ENCODE measurements around the gene EIF6. TPM values are rescaled to one million over a fixed set of nuclear protein-coding genes. Genes with fewer than 3 reads are reported as not detected.

The EIF6 gene
- total and polyA plus RNA-seq, 7 donors, result 61.9 to 289 (median 71.3) TPM

GRCh38 chr20:35251613-35251940 is 33.0 kb downstream of the EIF6 start:
- no peak for TF ChIP-seq POLR2A (IDR thresholded peaks at IDR 0.05)
- no peak for TF ChIP-seq CTCF (IDR thresholded peaks at IDR 0.05)
- no peak for TF ChIP-seq POLR2AphosphoS5 (IDR thresholded peaks at IDR 0.05)
- TF ChIP-seq EP300 (IDR thresholded peaks at IDR 0.05), result no peak
- H3K27ac ChIP-seq, result no peak overlapping the region
- H3K36me3 ChIP-seq, result peaks cover 0 to 18% (median 3%) of the 10 kb centered on the region in 4 donors

DNA sequence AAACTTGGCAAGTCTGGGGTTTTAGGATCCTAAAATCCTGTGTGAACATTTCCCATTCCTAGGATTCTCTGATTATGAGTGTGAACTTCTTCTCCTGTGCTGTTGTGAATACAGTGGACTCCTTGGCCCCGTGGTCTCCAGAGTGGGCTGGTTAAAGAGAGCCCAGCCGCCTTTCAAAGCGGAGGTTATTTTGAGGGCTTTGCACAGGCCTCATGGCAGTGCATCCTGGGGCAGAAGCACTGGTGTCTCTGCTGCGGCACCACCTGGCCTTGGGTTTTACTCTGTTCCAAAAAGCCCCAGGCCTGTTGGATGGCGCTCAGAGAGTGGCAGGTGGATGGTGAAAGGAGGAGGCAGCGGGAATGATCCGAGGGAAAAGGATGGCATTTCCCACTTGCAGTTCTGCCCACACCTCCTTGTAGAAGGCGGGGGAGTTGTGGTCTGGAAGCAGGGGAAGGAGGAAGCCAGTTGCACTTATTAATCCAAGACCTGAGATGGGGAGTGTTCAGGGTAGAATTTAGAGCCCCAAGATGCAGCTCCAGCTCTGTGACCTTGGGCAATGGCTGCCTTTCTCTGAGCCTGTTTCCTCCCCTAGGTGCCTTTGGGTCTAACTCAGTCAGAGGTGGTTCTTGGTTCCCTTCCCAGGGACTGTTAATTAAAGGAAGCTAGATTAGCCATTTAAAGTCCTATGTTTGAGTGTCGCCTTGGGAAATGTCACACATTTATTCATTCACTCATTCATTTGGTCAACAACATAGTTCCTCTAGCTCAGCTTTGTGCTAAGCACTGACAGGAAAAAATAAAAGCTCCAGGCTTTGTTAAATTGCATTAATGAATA is 35.7 kb downstream of the EIF6 start:
- TF ChIP-seq POLR2A (IDR thresholded peaks at IDR 0.05), result no peak
- no peak for TF ChIP-seq POLR2AphosphoS5 (IDR thresholded peaks at IDR 0.05)
- no peak for TF ChIP-seq CTCF (IDR thresholded peaks at IDR 0.05)
- TF ChIP-seq EP300 (IDR thresholded peaks at IDR 0.05), result no peak
- peaks cover 0 to 9% (median 0%) of the 10 kb centered on the region in 4 donors for H3K36me3 ChIP-seq
- WGBS, 2 donors, result 89 to 91% methylated on average over 9 of the region's 9 CpGs
- DNase-seq, result no peak
- no peak overlapping the region for H3K27ac ChIP-seq
- no peaks in the 10 kb centered on the region for H3K4me1 ChIP-seq
- H3K27me3 ChIP-seq, result no peaks in the 10 kb centered on the region
- intact Hi-C loops (cut with DNase I), result no loop called here
- H3K9me3 ChIP-seq, result no peaks in the 10 kb centered on the region
- no peak overlapping the region for H3K4me3 ChIP-seq

More at GRCh38 chr20:35251613-35251940, 33.0 kb downstream of the EIF6 start:
- 90 to 91% methylated on average over 2 of the region's 2 CpGs for WGBS, 2 donors
- Histone ChIP-seq H3K9me3 (no peaks in the 10 kb centered on the region), H3K4me3 (no peak overlapping the region), H3K4me1 (no peaks in the 10 kb centered on the region), H3K27me3 (no peaks in the 10 kb centered on the region)
- intact Hi-C loops (cut with DNase I), result no loop called here
- DNase-seq, result no peak

DNA sequence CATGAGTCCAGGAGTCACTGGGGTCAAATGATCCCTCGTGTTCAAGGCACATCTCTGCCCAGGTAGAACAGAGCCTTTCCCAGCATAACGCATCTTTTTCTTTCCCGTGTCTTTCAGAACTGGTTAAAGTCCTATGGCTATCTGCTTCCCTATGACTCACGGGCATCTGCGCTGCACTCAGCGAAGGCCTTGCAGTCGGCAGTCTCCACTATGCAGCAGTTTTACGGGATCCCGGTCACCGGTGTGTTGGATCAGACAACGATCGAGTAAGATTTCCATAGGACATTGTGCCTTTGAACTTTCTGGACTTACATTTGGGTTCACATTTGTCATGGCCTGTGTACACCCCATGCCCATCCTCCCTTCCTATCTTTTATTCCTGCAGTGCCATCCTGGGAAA is 37.8 kb downstream of the EIF6 start:
- WGBS, 2 donors, result 93% methylated on average over 12 of the region's 12 CpGs
- no peak overlapping the region for H3K27ac ChIP-seq
- TF ChIP-seq CTCF (IDR thresholded peaks at IDR 0.05) (no peak), EP300 (IDR thresholded peaks at IDR 0.05) (no peak), POLR2A (IDR thresholded peaks at IDR 0.05) (no peak), POLR2AphosphoS5 (IDR thresholded peaks at IDR 0.05) (no peak)
- no peaks in the 10 kb centered on the region for H3K27me3 ChIP-seq
- no peaks in the 10 kb centered on the region for H3K9me3 ChIP-seq
- DNase-seq, result no peak
- H3K4me3 ChIP-seq, result no peak overlapping the region
- H3K4me1 ChIP-seq, result no peaks in the 10 kb centered on the region
- peaks cover 0 to 6% (median 0%) of the 10 kb centered on the region in 4 donors for H3K36me3 ChIP-seq
- intact Hi-C loops (cut with DNase I), result no loop called here

- Histone ChIP-seq H3K9me3 (no peaks in the 10 kb centered on the region), H3K4me3 (no peak overlapping the region), H3K27me3 (no peaks in the 10 kb centered on the region), H3K36me3 (no peaks in the 10 kb centered on the region), H3K4me1 (peaks cover 0 to 11% (median 0%) of the 10 kb centered on the region in 4 donors), H3K27ac (no peak overlapping the region)
- TF ChIP-seq POLR2A (IDR thresholded peaks at IDR 0.05) (no peak), EP300 (IDR thresholded peaks at IDR 0.05) (no peak), CTCF (IDR thresholded peaks at IDR 0.05) (no peak), POLR2AphosphoS5 (IDR thresholded peaks at IDR 0.05) (no peak)
- intact Hi-C loops (cut with DNase I), result no loop called here
- DNase-seq, result no peak
- WGBS, 2 donors, result 55 to 68% methylated on average over 2 of the region's 2 CpGs
These were observed 40.6 kb downstream of the EIF6 start for GRCh38 chr20:35243986-35244385.

All from sigmoid colon (tissue), 7 donors.